ENCODE data around the gene TNFAIP3. TPM values are rescaled to one million over a fixed set of nuclear protein-coding genes. Genes with fewer than 3 reads are reported as not detected.

TNFAIP3 gene
- total and polyA plus RNA-seq, 2 of the 8 experiments (the other 6 are each of a cell fraction or from before 2014, with no cell fraction given): 1.6 to 2.0 TPM

DNA sequence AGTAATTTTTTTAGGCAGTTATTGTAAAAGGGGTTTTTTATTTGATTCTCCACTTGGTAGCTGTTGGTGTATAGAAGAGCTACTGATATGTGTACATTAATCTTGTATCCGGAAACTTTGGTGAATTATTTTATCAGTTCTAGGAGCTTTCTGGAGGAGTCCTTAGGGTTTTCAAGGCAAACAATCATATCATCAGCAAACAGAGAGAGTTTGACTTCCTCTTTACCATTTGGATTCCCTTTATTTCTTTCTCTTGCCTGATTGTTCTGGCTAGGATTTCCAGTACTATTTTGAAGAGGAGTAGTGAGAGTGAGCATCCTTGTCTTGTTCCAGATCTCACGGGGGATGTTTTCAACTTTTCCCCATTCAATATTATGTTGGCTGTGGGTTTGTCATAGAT, 28.0 kb upstream of the TNFAIP3 start:
- Histone ChIP-seq H3K56ac (replicated peaks; ENCODE audit: insufficient read length, low read depth, low read length) (no peak overlapping the region), H3K4ac (replicated peaks; ENCODE audit: insufficient read length, low read depth, low read length) (no peak overlapping the region), H3K27me3 (replicated peaks in 1 of 4; ENCODE audit: control insufficient read depth in 3 of 4, extremely low read depth in 1 of 4, insufficient read depth in 3 of 4, low read length in 3 of 4) (no peaks in the 10 kb centered on the region), H3K79me1 (ENCODE audit: low read depth, low read length) (no peaks in the 10 kb centered on the region), H2BK120ac (replicated peaks; ENCODE audit: low read depth, low read length) (no peak overlapping the region), H4K5ac (ENCODE audit: insufficient read length, low read depth, low read length) (no peak overlapping the region), H3K14ac (ENCODE audit: insufficient read length) (no peak overlapping the region), H2AK5ac (ENCODE audit: low read depth, low read length) (no peak overlapping the region), H3K23ac (ENCODE audit: insufficient read length) (no peak overlapping the region), H3K4me2 (ENCODE audit: insufficient read depth in 1 of 2, low read depth in 2 of 2, low read length in 2 of 2) (no peak overlapping the region), H4K20me1 (replicated peaks in 1 of 2; ENCODE audit: control insufficient read depth in 1 of 2, insufficient read depth in 2 of 2, low read length in 2 of 2) (no peaks in the 10 kb centered on the region), H3K18ac (ENCODE audit: extremely low read depth, low read length) (no peak overlapping the region), H2BK15ac (ENCODE audit: low read length) (no peak overlapping the region), H3K23me2 (ENCODE audit: low read depth, low read length) (no peaks in the 10 kb centered on the region), H3K27ac (ENCODE audit: low read depth, low read length) (no peak overlapping the region), H3K9ac (replicated peaks in 1 of 4; ENCODE audit: extremely low read depth in 1 of 4, low read depth in 3 of 4, low read length in 3 of 4) (no peak overlapping the region), H2BK12ac (ENCODE audit: low read depth, low read length) (no peak overlapping the region), H3K36me3 (ENCODE audit: control insufficient read depth in 2 of 4, insufficient read depth in 4 of 4, low read length in 3 of 4) (no peaks in the 10 kb centered on the region), H3K4me1 (replicated peaks in 1 of 4; ENCODE audit: control insufficient read depth in 3 of 4, insufficient read depth in 4 of 4, low read length in 3 of 4) (no peaks in the 10 kb centered on the region), H3K9me3 (ENCODE audit: insufficient read depth in 2 of 2, low read depth in 1 of 2, low read length in 1 of 2) (no peaks in the 10 kb centered on the region), H3K4me3 (ENCODE audit: extremely low read depth in 1 of 4, insufficient read depth in 2 of 4, low read depth in 3 of 4, low read length in 4 of 4) (no peak overlapping the region), H4K8ac (ENCODE audit: extremely low read depth, insufficient read depth, low read length) (no peak overlapping the region), H2BK20ac (ENCODE audit: low read length) (no peak overlapping the region), H2BK5ac (ENCODE audit: low read depth, low read length) (no peak overlapping the region), H2AFZ (ENCODE audit: low read length) (no peak overlapping the region), H4K91ac (replicated peaks; ENCODE audit: insufficient read length, low read length) (no peak overlapping the region), H3K79me2 (ENCODE audit: control insufficient read depth in 1 of 2, insufficient read depth in 2 of 2, low read length in 2 of 2) (no peaks in the 10 kb centered on the region)
- FAIRE-seq (no peak), DNase-seq (ENCODE audit: low read depth in 1 of 2, low spot score in 2 of 2) (no peak)
- POLR2A ChIA-PET (ENCODE audit: partially characterized antibody): no interaction called here
- WGBS, 2 experiments (ENCODE audit: extremely low coverage in 1 of 2, insufficient coverage in 1 of 2, insufficient read length in 1 of 2, insufficient replicate concordance in 2 of 2, low coverage in 1 of 2, low lambda C conversion rate in 2 of 2, missing lambda C conversion rate in 1 of 2): 89% methylated on average over 2 of the region's 2 CpGs; no CpG with 5 or more reads in 1 of the 2 experiments
- CTCF ChIA-PET (ENCODE audit: partially characterized antibody): no interaction called here
- TF ChIP-seq, protein P1, sequence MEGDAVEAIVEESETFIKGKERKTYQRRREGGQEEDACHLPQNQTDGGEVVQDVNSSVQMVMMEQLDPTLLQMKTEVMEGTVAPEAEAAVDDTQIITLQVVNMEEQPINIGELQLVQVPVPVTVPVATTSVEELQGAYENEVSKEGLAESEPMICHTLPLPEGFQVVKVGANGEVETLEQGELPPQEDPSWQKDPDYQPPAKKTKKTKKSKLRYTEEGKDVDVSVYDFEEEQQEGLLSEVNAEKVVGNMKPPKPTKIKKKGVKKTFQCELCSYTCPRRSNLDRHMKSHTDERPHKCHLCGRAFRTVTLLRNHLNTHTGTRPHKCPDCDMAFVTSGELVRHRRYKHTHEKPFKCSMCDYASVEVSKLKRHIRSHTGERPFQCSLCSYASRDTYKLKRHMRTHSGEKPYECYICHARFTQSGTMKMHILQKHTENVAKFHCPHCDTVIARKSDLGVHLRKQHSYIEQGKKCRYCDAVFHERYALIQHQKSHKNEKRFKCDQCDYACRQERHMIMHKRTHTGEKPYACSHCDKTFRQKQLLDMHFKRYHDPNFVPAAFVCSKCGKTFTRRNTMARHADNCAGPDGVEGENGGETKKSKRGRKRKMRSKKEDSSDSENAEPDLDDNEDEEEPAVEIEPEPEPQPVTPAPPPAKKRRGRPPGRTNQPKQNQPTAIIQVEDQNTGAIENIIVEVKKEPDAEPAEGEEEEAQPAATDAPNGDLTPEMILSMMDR (IDR thresholded peaks at IDR 0.05; ENCODE audit: control extremely low read depth in 1 of 3, insufficient read depth in 1 of 3, low read depth in 1 of 3, low read length in 3 of 3): no peak
- TF ChIP-seq CBX8 (IDR thresholded peaks at IDR 0.05; ENCODE audit: borderline replicate concordance, low read depth, low read length) (no peak), CBX5 (IDR thresholded peaks at IDR 0.05; ENCODE audit: low read depth, low read length) (no peak), CHD2 (IDR thresholded peaks at IDR 0.05; ENCODE audit: low read length) (no peak), TAF1 (IDR thresholded peaks at IDR 0.05; ENCODE audit: low read depth, low read length) (no peak), HDAC6 (IDR thresholded peaks at IDR 0.05; ENCODE audit: low read depth, low read length) (no peak), NANOG (IDR thresholded peaks at IDR 0.05; ENCODE audit: insufficient read depth, low read depth, low read length, poor library complexity, severe bottlenecking) (no peak), MAFK (IDR thresholded peaks at IDR 0.05; ENCODE audit: low read depth, low read length) (no peak), SP1 (IDR thresholded peaks at IDR 0.05; ENCODE audit: low read depth, low read length) (no peak), RBBP5 (IDR thresholded peaks at IDR 0.05; ENCODE audit: borderline replicate concordance, low read depth, low read length) (no peak), CTBP2 (IDR thresholded peaks at IDR 0.05; ENCODE audit: borderline replicate concordance, insufficient read depth, insufficient read length, low read length) (no peak), TBP (IDR thresholded peaks at IDR 0.05; ENCODE audit: low read depth, low read length) (no peak), RXRA (IDR thresholded peaks at IDR 0.05; ENCODE audit: insufficient read depth, low read depth, low read length) (no peak)
